Brain microvascular endothelial cell (primary cell): ENCODE results near the gene PRSS50.

Experiments used
- DNase-seq: peaks from one replicate; pipeline ENCODE4 v3.0.0-alpha.2; 2020
- H3K27ac ChIP-seq: fragments of 250-450 bp; sonication (Bioruptor Pico); 2 replicates; pipeline ENCODE4 v1.5.1; 2020; ENCODE audit warnings: mild to moderate bottlenecking, moderate library complexity
- H3K27me3 ChIP-seq: fragments of 250-450 bp; sonication (Bioruptor Pico); replicated peaks from 2 replicates; pipeline ENCODE4 v1.5.1; 2020; ENCODE audit warnings: mild to moderate bottlenecking
- H3K36me3 ChIP-seq: fragments of 250-450 bp; sonication (Bioruptor Pico); replicated peaks from 2 replicates; pipeline ENCODE4 v1.5.1; 2020; ENCODE audit warnings: mild to moderate bottlenecking
- H3K4me3 ChIP-seq: 2 replicates; pipeline ENCODE4 v1.5.1; 2011; ENCODE audit warnings: low read depth, mild to moderate bottlenecking, control low read depth, low read length, moderate library complexity
- in situ Hi-C: cut with HindIII; loops from 2 replicates; pipeline ENCODE4 v1.10.0; 2017; ENCODE audit warnings: low sequenced_read_pairs, low pct_ligation_motif_present
- TF ChIP-seq, protein P1 (sequence below): IDR thresholded peaks from 2 replicates; pipeline ENCODE4 v1.5.1; 2011; ENCODE audit warnings: low read depth, mild to moderate bottlenecking, moderate library complexity, low read length, control low read depth, inconsistent platforms; ENCODE audit errors: missing control alignments

PRSS50 gene

GRCh38 chr3:46668116-46668515, 49.6 kb downstream of the PRSS50 start:
- peaks cover 2% of the 10 kb centered on the region for H3K27me3 ChIP-seq
- TF ChIP-seq, protein P1, sequence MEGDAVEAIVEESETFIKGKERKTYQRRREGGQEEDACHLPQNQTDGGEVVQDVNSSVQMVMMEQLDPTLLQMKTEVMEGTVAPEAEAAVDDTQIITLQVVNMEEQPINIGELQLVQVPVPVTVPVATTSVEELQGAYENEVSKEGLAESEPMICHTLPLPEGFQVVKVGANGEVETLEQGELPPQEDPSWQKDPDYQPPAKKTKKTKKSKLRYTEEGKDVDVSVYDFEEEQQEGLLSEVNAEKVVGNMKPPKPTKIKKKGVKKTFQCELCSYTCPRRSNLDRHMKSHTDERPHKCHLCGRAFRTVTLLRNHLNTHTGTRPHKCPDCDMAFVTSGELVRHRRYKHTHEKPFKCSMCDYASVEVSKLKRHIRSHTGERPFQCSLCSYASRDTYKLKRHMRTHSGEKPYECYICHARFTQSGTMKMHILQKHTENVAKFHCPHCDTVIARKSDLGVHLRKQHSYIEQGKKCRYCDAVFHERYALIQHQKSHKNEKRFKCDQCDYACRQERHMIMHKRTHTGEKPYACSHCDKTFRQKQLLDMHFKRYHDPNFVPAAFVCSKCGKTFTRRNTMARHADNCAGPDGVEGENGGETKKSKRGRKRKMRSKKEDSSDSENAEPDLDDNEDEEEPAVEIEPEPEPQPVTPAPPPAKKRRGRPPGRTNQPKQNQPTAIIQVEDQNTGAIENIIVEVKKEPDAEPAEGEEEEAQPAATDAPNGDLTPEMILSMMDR: no peak
- no peak overlapping the region for H3K27ac ChIP-seq
- in situ Hi-C loops: no loop called here
- H3K36me3 ChIP-seq: no peaks in the 10 kb centered on the region
- no peak for DNase-seq
- H3K4me3 ChIP-seq: no peak overlapping the region

- DNase-seq: no peak
- Histone ChIP-seq H3K27me3 (peaks cover 5% of the 10 kb centered on the region), H3K36me3 (no peaks in the 10 kb centered on the region), H3K4me3 (no peak overlapping the region), H3K27ac (no peak overlapping the region)
- TF ChIP-seq, protein P1: no peak
- in situ Hi-C loops: no loop called here
Observed at GRCh38 chr3:46667657-46668056, 50.0 kb downstream of the PRSS50 start.

DNA sequence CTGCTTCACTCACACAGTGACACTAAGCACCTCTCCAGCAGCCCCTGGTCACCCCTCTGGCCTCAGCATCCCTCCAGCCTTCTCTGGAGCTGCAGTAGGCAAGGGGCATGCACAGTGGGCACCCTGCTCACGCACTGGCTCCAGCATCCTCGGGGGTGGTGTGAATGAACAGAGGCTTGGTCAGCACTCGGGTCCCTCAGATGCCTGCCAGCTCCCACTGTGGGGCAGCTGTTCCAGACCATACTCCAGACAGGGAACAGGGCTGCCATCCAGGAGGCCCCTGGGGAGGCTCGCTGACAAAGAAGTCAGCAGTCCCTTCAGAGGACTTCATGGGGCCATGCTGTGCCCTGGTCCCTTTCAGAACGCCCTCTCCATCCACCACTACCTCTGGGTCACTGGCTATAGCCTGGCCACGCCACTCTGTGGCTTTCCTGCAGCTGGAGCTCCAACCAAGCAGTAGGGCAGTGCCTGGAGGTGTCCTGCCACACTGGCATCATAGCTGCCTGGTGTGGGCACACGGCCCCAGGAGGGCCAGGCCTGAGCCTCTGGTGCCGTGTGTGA, 50.5 kb downstream of the PRSS50 start:
- no peak overlapping the region for H3K4me3 ChIP-seq
- no peak for DNase-seq
- H3K27me3 ChIP-seq: peaks cover 9% of the 10 kb centered on the region
- no peak overlapping the region for H3K27ac ChIP-seq
- H3K36me3 ChIP-seq: no peaks in the 10 kb centered on the region
- TF ChIP-seq, protein P1: no peak
- in situ Hi-C loops: no loop called here

DNA sequence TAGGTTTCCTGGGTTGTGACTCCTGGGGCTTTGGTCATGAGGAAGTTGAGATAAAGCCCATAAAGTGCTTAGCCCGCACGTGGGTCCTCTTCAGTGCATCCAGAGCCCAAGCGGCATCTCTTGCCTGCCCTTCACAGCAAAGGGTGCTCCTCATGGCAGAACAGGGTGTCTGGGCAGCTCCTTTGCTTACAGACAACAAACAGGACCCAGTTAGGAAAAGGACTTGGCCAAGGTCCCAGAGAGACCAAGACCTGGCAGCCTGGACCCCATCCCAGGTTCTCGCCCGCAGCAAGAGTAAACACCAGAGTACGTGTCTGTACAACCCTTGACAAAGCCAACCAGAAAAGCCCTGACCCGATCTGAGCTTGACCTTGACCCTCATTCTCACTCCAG, 51.2 kb downstream of the PRSS50 start:
- TF ChIP-seq, protein P1: no peak
- Histone ChIP-seq H3K27me3 (peaks cover 9% of the 10 kb centered on the region), H3K4me3 (no peak overlapping the region), H3K27ac (no peak overlapping the region), H3K36me3 (no peaks in the 10 kb centered on the region)
- DNase-seq: no peak
- in situ Hi-C loops: no loop called here

DNA sequence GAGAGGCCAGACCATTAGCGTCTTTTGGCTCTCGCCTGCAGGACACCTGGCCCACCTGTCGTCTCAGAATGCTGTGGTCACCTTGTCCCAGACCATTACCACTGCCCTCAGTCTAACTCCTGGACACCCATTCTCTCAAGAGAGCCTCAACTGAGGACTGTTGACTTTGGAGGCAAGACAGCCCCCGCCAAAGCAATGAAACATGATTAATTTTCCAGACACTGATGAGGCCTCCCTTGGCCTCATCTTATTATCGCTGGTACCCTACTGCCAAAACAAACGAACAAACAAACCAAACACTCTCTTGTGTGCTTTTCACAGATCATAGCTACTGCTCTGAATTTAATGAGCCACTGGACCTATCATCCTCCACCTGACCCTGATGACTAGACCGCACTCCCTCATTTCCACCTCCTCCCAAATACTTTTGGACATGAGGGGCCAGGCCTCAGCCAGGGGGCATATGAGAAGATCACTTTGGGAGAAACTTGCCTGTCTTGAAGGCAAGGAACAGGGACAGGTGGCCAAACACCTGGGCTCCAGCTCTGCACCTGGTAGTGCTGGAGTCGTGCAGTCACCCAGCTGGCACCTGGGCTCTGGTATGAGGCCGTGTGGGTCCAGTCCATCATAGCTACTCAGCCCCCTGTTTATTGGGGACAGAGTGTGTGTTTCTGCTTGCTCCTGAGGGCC, 51.8 kb downstream of the PRSS50 start:
- TF ChIP-seq, protein P1: no peak
- no peak for DNase-seq
- Histone ChIP-seq H3K27ac (no peak overlapping the region), H3K36me3 (no peaks in the 10 kb centered on the region), H3K4me3 (no peak overlapping the region), H3K27me3 (peaks cover 9% of the 10 kb centered on the region)
- in situ Hi-C loops: no loop called here
